Measurements from ENCODE around the gene RFX5. TPM values are rescaled to one million over a fixed set of nuclear protein-coding genes. Genes with fewer than 3 reads are reported as not detected.

Gene RFX5
- total and polyA plus RNA-seq, 2 of the 13 experiments (the other 11 are each of a cell fraction or from before 2014, with no cell fraction given): 17.9 to 36.2 TPM

DNA sequence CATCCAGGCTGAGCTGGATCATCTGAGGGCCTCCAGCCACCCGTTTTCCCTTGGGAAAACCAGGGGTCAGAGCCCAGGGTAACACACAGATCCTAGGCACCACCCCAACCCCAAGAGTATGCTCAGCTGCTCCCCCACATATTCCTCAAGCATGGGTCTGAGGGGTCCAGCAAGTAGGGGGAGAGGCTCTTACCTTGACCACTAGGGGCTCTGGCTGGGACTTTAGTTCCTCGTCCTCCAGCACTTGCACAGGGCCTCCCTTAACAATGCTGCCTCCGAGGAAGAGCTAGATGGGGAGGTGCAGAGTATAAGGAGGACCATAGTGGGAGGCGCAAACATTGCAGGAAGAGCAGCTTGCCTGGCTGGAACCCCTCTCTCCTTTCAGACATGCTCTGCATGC, 17.9 kb upstream of the RFX5 start:
- TF ChIP-seq TGIF2 (CRISPR knock-in tag; IDR thresholded peaks at IDR 0.05) (no peak), ATAD3A (CRISPR knock-in tag; IDR thresholded peaks at IDR 0.05) (no peak), HHEX (CRISPR knock-in tag; IDR thresholded peaks at IDR 0.05) (no peak), DMAP1 (CRISPR knock-in tag; IDR thresholded peaks at IDR 0.05) (no peak), TBP (CRISPR knock-in tag; IDR thresholded peaks at IDR 0.05) (no peak), ARNT2 (CRISPR knock-in tag; IDR thresholded peaks at IDR 0.05; ENCODE audit: low read depth) (no peak), ZC3H13 (CRISPR knock-in tag; IDR thresholded peaks at IDR 0.05) (no peak), ZNF614 (CRISPR knock-in tag; IDR thresholded peaks at IDR 0.05; ENCODE audit: borderline replicate concordance) (no peak), SETDB1 (CRISPR knock-in tag; IDR thresholded peaks at IDR 0.05; ENCODE audit: borderline replicate concordance) (no peak)
- TF ChIP-seq, protein P1, sequence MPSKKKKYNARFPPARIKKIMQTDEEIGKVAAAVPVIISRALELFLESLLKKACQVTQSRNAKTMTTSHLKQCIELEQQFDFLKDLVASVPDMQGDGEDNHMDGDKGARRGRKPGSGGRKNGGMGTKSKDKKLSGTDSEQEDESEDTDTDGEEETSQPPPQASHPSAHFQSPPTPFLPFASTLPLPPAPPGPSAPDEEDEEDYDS (CRISPR knock-in tag; IDR thresholded peaks at IDR 0.05): no peak
- TF ChIP-seq, protein P2, sequence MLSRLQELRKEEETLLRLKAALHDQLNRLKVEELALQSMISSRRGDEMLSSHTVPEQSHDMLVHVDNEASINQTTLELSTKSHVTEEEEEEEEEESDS (CRISPR knock-in tag; IDR thresholded peaks at IDR 0.05; ENCODE audit: borderline replicate concordance): no peak
- peak; percentile 30; the same call in 2 of the 3 replicates for ATAC-seq
- Histone ChIP-seq H3K36me3 (replicated peaks in 1 of 2; ENCODE audit: control insufficient read depth in 1 of 2, insufficient read depth in 2 of 2, low read length in 2 of 2) (peaks cover 8 to 18% of the 10 kb centered on the region in 2 experiments; a peak in 4 of 5 replicates), H2AFZ (ENCODE audit: low read length) (no peak overlapping the region), H3K4me1 (ENCODE audit: insufficient read depth, low read length) (0 out of 2 replicates have a peak, but pooled peaks cover 1% of the 10 kb centered on the region), H3K79me2 (ENCODE audit: insufficient read depth, low read length) (no peaks in the 10 kb centered on the region), H3K4me2 (ENCODE audit: low read depth, low read length) (no peak overlapping the region), H3K4me3 (replicated peaks in 1 of 3; ENCODE audit: insufficient read depth in 1 of 3, low read depth in 2 of 3, low read length in 3 of 3) (no peak overlapping the region), H3K9me3 (ENCODE audit: low read length) (peaks cover 14% of the 10 kb centered on the region), H3K9ac (ENCODE audit: insufficient read depth, low read depth, low read length) (no peak overlapping the region), H3K27ac (ENCODE audit: extremely low read length, insufficient read depth, low read length) (no peak overlapping the region), H4K20me1 (ENCODE audit: insufficient read depth, low read length) (no peaks in the 10 kb centered on the region), H3K27me3 (ENCODE audit: control insufficient read depth in 1 of 2, insufficient read depth in 2 of 2, low read length in 2 of 2) (no peaks in the 10 kb centered on the region)
- CTCF ChIA-PET (ENCODE audit: low intra/inter-chr PET ratio, low total read pairs): no interaction called here
- in situ Hi-C loops (cut with HindIII; ENCODE audit: extremely low pct_ligation_motif_present, low pct_unique_long_range_greater_than_20kb): no loop called here
- intact Hi-C loops (cut with micrococcal nuclease; ENCODE audit: unreplicated experiment): no loop called here
- POLR2A ChIA-PET: no interaction called here
- BruUV-seq (replicated peaks): no TSS peak
- 100% methylated on average over 2 of the region's 4 CpGs for WGBS (ENCODE audit: low lambda C conversion rate)
- DNase-seq (ENCODE audit: low spot score): no peak
- FAIRE-seq: no peak

All from HepG2 (cell line).